Upper lobe of right lung (tissue), 1 donor: Measurements from ENCODE around the gene ETV6. TPM values are rescaled to one million over a fixed set of nuclear protein-coding genes. Genes with fewer than 3 reads are reported as not detected.

Experiments used
- ATAC-seq: fragments of 200-7000 bp; cut with Tn5 transposase; one replicate; pipeline ENCODE4 v1.9.1; 2020; ENCODE audit warnings: mild to moderate bottlenecking, moderate library complexity
- DNase-seq: peaks from one replicate; pipeline ENCODE4 v3.0.0-alpha.2; 2020
- H3K27ac ChIP-seq: fragments of 200-600 bp; one replicate; pipeline ENCODE4 v1.8.0; 2022
- H3K27me3 ChIP-seq: fragments of 200-600 bp; one replicate; pipeline ENCODE4 v1.8.0; 2022; ENCODE audit warnings: mild to moderate bottlenecking
- H3K36me3 ChIP-seq: fragments of 200-600 bp; one replicate; pipeline ENCODE4 v1.8.0; 2022
- H3K4me1 ChIP-seq: fragments of 200-600 bp; one replicate; pipeline ENCODE4 v1.8.0; 2022
- H3K4me3 ChIP-seq: fragments of 200-600 bp; one replicate; pipeline ENCODE4 v1.8.0; 2022; ENCODE audit warnings: mild to moderate bottlenecking
- H3K9me3 ChIP-seq: fragments of 200-600 bp; one replicate; pipeline ENCODE4 v1.8.0; 2022
- CTCF ChIP-seq: fragments of 200-600 bp; IDR thresholded peaks from one replicate; pipeline ENCODE4 v1.8.0; 2022; ENCODE audit warnings: antibody characterized with exemption
- intact Hi-C: fragments of 100-400 bp; cut with DNase I; formaldehyde crosslinking; loops from one replicate; pipeline ENCODE4 v1.11.0; 2022
- total RNA-seq: library from RNA; stranded (reverse); fragmentation: NEBNext Ultra II Directional; extraction: Animal tissue kit (Norgen Biotek cat#: 25700); gene quantifications from one replicate; pipeline ENCODE4 v1.2.1, GENCODE V29; 2021
- donor health status: DM: no; HTN: yes; CAD: no; lungs with severe emphysema.

The ETV6 gene
- total RNA-seq, 1 donor from 2014 or later = 45.0 TPM

- H3K4me3 ChIP-seq = no peak overlapping the region
- H3K36me3 ChIP-seq = no peaks in the 10 kb centered on the region
- intact Hi-C loops = no loop called here
- H3K4me1 ChIP-seq = peaks cover 35% of the 10 kb centered on the region
- H3K27me3 ChIP-seq = no peaks in the 10 kb centered on the region
- no peak for TF ChIP-seq CTCF
- DNase-seq (no peak), ATAC-seq (no peak)
- H3K27ac ChIP-seq = peak overlapping the region; percentile 24
- no peaks in the 10 kb centered on the region for H3K9me3 ChIP-seq
These were observed 61.4 kb downstream of the ETV6 start for GRCh38 chr12:11710906-11711305.

GRCh38 chr12:11711651-11712327 lies 62.3 kb downstream of the ETV6 start:
- Histone ChIP-seq H3K4me3 (no peak overlapping the region), H3K9me3 (no peaks in the 10 kb centered on the region), H3K4me1 (peaks cover 37% of the 10 kb centered on the region), H3K27me3 (no peaks in the 10 kb centered on the region), H3K27ac (peak overlapping the region; percentile 24), H3K36me3 (no peaks in the 10 kb centered on the region)
- ATAC-seq (no peak), DNase-seq (no peak)
- TF ChIP-seq CTCF = no peak
- intact Hi-C loops = no loop called here

GRCh38 chr12:11712491-11712890 lies 63.0 kb downstream of the ETV6 start:
- no peak for ATAC-seq
- no peak overlapping the region for H3K27ac ChIP-seq

DNA sequence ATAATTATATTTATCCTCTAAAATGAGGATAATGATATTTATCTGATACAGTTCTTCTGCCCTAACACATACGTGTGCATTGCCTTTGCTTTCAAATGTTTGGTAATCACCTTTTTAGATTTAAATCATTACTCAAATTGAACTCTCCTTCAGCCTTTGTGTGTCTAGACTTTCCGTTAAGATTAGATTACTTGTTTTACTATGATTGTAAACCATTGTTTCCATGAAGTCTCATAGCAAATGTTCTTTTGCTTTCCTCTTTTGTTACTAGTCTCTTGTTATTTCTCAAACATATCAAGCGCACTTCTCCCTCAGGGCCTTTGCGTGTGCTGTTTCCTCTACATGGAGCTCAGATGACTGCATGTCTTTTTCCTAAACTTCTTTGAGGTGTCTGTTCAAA lies 63.7 kb downstream of the ETV6 start:
- Histone ChIP-seq H3K4me3 (no peak overlapping the region), H3K9me3 (no peaks in the 10 kb centered on the region), H3K27me3 (no peaks in the 10 kb centered on the region), H3K36me3 (no peaks in the 10 kb centered on the region), H3K4me1 (peaks cover 42% of the 10 kb centered on the region), H3K27ac (no peak overlapping the region)
- DNase-seq = no peak
- ATAC-seq = no peak
- no peak for TF ChIP-seq CTCF
- intact Hi-C loops = no loop called here

More at GRCh38 chr12:11712491-11712890, 63.0 kb downstream of the ETV6 start:
- Histone ChIP-seq H3K4me1 (peaks cover 37% of the 10 kb centered on the region), H3K36me3 (no peaks in the 10 kb centered on the region), H3K4me3 (no peak overlapping the region), H3K9me3 (no peaks in the 10 kb centered on the region), H3K27me3 (no peaks in the 10 kb centered on the region)
- no peak for DNase-seq
- no peak for TF ChIP-seq CTCF
- intact Hi-C loops = no loop called here

- Histone ChIP-seq H3K27ac (no peak overlapping the region), H3K4me1 (peaks cover 53% of the 10 kb centered on the region), H3K27me3 (no peaks in the 10 kb centered on the region), H3K4me3 (no peak overlapping the region), H3K9me3 (no peaks in the 10 kb centered on the region), H3K36me3 (no peaks in the 10 kb centered on the region)
- no peak for TF ChIP-seq CTCF
- ATAC-seq (no peak), DNase-seq (no peak)
- intact Hi-C loops = no loop called here
These were observed 65.2 kb downstream of the ETV6 start for GRCh38 chr12:11714626-11715025.

DNA sequence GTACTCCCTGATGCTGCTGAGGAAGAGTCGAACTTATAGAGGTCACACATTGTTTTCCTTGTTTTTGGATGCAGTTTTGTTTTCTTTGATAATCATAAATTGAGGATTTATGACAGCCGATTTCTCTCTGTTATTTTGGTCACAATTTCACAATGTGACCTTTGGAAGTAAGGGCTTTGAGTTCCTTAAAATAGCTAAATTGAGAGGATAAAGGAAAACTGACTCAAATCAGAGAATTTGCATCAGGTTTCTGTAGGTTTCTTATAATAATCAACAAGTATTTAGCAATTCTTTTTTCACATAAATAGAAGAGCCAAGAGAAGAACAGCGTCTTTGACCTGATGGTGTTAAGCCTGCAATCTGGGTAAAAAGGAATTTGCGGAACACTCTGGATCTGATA lies 66.1 kb downstream of the ETV6 start:
- H3K36me3 ChIP-seq = no peaks in the 10 kb centered on the region
- DNase-seq (no peak), ATAC-seq (no peak)
- H3K27ac ChIP-seq = no peak overlapping the region
- intact Hi-C loops = no loop called here
- H3K4me3 ChIP-seq = no peak overlapping the region
- no peaks in the 10 kb centered on the region for H3K27me3 ChIP-seq
- H3K9me3 ChIP-seq = no peaks in the 10 kb centered on the region
- H3K4me1 ChIP-seq = peaks cover 61% of the 10 kb centered on the region
- no peak for TF ChIP-seq CTCF
